Left ventricle myocardium inferior (tissue), 1 donor: ENCODE results near the gene ETF1. TPM values are rescaled to one million over a fixed set of nuclear protein-coding genes. Genes with fewer than 3 reads are reported as not detected.

Experiments
- DNase-seq: peaks from one replicate; pipeline ENCODE4 v3.0.0-alpha.2; 2020
- H3K27ac ChIP-seq: fragments of 200-600 bp; replicated peaks from 2 replicates; pipeline ENCODE4 v1.8.0; 2021
- H3K27me3 ChIP-seq: fragments of 200-600 bp; 2 replicates; pipeline ENCODE4 v1.8.0; 2021; ENCODE audit warnings: low read depth
- H3K36me3 ChIP-seq: fragments of 200-600 bp; 2 replicates; pipeline ENCODE4 v1.8.0; 2021
- H3K4me1 ChIP-seq: fragments of 200-600 bp; 2 replicates; pipeline ENCODE4 v1.8.0; 2021
- H3K4me3 ChIP-seq: fragments of 200-600 bp; 2 replicates; pipeline ENCODE4 v1.8.0; 2021; ENCODE audit warnings: mild to moderate bottlenecking, moderate library complexity
- H3K9me3 ChIP-seq: fragments of 200-600 bp; replicated peaks from 2 replicates; pipeline ENCODE4 v1.8.0; 2021
- intact Hi-C: fragments of 100-400 bp; cut with micrococcal nuclease; formaldehyde crosslinking; loops from one replicate; pipeline ENCODE4 v1.11.0; 2022
- total RNA-seq: library from RNA; stranded (reverse); fragmentation: NEBNext Ultra II Directional; extraction: Animal tissue kit (Norgen Biotek cat#: 25700); gene quantifications from one replicate; pipeline ENCODE4 v1.2.1, GENCODE V29; 2021
- TF ChIP-seq, protein P1 (sequence below): fragments of 200-600 bp; IDR thresholded peaks from 2 replicates; pipeline ENCODE4 v1.8.0; 2021; ENCODE audit warnings: antibody characterized with exemption, mild to moderate bottlenecking, borderline replicate concordance
- donor health status: DM: no; HTN: yes; CAD: no; lungs with severe emphysema.

The ETF1 gene
- total RNA-seq, 1 donor from 2014 or later = 80.8 TPM

DNA sequence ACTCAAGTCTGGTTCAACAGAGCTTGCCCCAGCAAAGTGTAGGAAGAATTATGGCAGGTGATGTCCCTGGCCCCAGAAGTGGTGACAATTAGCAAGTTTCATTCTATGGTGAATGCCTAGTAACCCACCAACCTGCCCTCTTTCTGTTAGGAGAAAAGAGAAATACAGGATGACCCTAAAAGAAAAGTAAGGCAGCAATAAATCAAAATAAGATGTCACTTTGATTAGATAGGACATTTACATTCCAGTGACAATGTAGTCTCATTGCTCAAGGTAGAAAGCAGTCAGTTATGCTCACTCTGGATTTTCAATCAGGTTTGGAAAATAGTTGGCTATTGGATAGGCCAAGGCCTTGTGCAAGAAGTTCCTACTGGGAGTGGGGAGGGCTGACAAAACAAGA lies 37.7 kb upstream of the ETF1 start:
- peaks cover 5% of the 10 kb centered on the region for H3K4me1 ChIP-seq
- H3K4me3 ChIP-seq = no peak overlapping the region
- no peaks in the 10 kb centered on the region for H3K27me3 ChIP-seq
- H3K27ac ChIP-seq = no peak overlapping the region
- H3K36me3 ChIP-seq = no peaks in the 10 kb centered on the region
- TF ChIP-seq, protein P1, sequence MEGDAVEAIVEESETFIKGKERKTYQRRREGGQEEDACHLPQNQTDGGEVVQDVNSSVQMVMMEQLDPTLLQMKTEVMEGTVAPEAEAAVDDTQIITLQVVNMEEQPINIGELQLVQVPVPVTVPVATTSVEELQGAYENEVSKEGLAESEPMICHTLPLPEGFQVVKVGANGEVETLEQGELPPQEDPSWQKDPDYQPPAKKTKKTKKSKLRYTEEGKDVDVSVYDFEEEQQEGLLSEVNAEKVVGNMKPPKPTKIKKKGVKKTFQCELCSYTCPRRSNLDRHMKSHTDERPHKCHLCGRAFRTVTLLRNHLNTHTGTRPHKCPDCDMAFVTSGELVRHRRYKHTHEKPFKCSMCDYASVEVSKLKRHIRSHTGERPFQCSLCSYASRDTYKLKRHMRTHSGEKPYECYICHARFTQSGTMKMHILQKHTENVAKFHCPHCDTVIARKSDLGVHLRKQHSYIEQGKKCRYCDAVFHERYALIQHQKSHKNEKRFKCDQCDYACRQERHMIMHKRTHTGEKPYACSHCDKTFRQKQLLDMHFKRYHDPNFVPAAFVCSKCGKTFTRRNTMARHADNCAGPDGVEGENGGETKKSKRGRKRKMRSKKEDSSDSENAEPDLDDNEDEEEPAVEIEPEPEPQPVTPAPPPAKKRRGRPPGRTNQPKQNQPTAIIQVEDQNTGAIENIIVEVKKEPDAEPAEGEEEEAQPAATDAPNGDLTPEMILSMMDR = no peak
- no peak for DNase-seq
- intact Hi-C loops = no loop called here
- no peaks in the 10 kb centered on the region for H3K9me3 ChIP-seq

DNA sequence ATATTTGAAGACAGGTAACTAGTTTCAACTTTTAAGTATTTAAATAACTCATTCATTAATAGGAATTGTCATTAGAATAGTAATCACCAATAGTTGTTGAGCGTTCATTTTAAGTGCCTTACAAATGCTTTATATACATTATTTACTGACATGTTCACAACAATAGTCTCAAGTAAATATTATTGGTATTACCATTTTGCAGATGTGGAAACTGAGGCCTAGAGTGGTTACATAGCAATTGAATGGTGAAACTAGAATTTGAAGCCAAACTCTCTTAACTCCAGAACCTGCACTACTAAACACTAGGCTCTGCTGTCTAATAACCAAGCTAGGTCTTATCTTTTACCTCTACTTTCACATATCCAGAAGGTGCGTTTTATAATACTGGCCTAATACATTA lies 37.0 kb upstream of the ETF1 start:
- intact Hi-C loops = no loop called here

DNA sequence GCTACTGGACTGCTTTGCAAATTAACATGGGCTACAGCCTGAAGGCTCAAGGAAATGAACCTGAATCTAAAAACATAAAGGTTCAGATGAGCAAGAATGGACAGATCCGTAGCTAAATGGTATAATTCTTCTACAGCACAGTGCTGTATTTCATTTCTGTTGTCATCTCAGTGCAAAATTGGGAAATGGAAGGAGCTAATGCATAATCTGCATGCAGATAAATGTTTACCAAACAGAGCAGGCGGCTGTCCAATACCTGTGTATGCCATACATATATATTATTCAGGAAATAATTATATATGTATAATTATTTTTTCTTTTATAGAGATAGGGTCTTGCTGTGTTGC lies 36.5 kb upstream of the ETF1 start:
- Histone ChIP-seq H3K36me3 (no peaks in the 10 kb centered on the region), H3K9me3 (no peaks in the 10 kb centered on the region), H3K27ac (no peak overlapping the region), H3K4me1 (peaks cover 10% of the 10 kb centered on the region), H3K27me3 (no peaks in the 10 kb centered on the region), H3K4me3 (no peak overlapping the region)
- intact Hi-C loops = no loop called here
- DNase-seq = no peak
- TF ChIP-seq, protein P1 = no peak

More for the DNA sequence above, 37.0 kb upstream of the ETF1 start:
- Histone ChIP-seq H3K27ac (no peak overlapping the region), H3K4me3 (no peak overlapping the region), H3K4me1 (peaks cover 5% of the 10 kb centered on the region), H3K9me3 (no peaks in the 10 kb centered on the region), H3K36me3 (no peaks in the 10 kb centered on the region), H3K27me3 (no peaks in the 10 kb centered on the region)
- DNase-seq = no peak
- TF ChIP-seq, protein P1 = no peak

DNA sequence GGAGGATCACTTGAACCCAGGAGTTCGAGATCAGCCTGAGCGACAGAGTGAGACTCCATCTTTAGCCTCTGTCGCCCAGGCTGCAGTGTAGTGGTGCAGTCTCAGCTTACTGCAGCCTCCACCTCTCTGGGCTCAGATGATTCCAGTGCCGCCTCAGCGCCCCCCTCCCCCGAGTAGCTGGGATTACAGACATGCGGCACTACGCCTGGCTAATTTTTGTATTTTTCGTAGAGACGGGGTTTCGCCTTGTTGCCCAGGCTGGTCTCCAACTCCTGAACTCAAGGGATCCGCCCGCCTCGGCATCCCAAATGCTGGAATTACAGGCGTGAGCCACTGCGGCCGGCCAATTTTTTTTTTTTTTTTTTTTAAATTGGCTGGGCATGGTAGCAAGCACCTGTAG lies 34.4 kb upstream of the ETF1 start:
- Histone ChIP-seq H3K27ac (no peak overlapping the region), H3K9me3 (no peaks in the 10 kb centered on the region), H3K4me1 (peaks cover 31% of the 10 kb centered on the region), H3K4me3 (no peak overlapping the region), H3K27me3 (no peaks in the 10 kb centered on the region), H3K36me3 (peaks cover 16% of the 10 kb centered on the region)
- intact Hi-C loops = no loop called here
- TF ChIP-seq, protein P1 = no peak
- no peak for DNase-seq

DNA sequence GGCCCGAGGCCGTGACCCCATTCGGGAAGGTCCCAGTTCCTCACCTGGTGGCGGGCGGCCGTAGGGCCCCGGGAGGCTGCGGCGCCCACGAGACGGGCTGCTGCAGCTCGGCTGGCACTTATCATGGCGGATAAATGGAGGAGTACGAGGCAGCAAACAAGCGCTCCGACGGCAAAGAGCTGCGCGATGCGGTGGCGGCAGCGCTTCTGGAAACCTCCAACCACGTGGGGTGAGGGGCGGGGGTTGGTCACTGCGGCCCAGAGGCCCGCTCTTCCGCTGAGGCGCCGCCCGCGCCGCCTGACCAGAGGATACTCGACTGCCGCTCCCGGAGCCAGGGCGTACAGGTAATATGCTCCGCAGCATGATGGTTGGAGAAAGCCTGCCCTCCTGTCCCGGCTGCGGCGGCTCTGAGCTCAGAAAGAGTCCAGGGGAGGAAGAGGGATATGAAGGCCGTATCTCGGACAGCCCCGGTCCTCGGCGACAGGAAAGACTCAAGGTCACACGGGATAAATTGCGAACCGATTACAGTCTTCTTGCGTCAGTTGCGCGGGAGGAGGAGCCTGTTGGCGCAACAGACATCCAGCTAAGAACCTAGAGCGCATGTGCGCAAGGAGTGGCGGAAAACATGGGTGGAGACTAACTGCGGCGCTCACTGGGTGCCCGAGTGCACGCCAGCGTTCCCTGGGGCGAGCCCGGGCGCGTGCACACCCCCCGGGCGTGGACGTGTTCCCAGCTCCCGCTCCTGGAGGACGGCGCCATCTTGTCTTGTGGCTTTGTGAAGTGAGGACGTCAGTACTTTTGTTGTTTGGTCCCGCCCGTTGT lies 32.4 kb upstream of the ETF1 start, which contains the start of gene HSPA9:
Gene HSPA9 (minus strand): TSS at position 208 of the 822 bp plus-strand sequence. CDS start 83 bp downstream, at position 125.
- Histone ChIP-seq H3K9me3 (no peaks in the 10 kb centered on the region), H3K36me3 (peaks cover 36% of the 10 kb centered on the region), H3K4me3 (peak within 1 kb of the TSS; percentile 85), H3K4me1 (peaks cover 42% of the 10 kb centered on the region), H3K27me3 (no peaks in the 10 kb centered on the region), H3K27ac (peak within 1 kb of the TSS; percentile 98)
- peak; percentile 97 for DNase-seq
- TF ChIP-seq, protein P1 = peak; percentile 29
- intact Hi-C loops = no loop called here
